Adrenal gland (tissue), 5 donors: ENCODE results near the gene CCDC192.

Experiments used
- POLR2A ChIP-seq, 2 donors: fragments of 450-650 bp; IDR thresholded peaks; one replicate each; pipeline ENCODE4 v1.6.1; 2017; ENCODE audit warnings: antibody characterized with exemption in 2 of 2, mild to moderate bottlenecking in 2 of 2, moderate library complexity in 1 of 2
- TF ChIP-seq, protein P1 (sequence below), 6 experiments: fragments of 450-650 bp in 4 of 6; fragments of 200-600 bp in 2 of 6; sonication (generic) in 1 of 6; IDR thresholded peaks; 1 replicate in 5 of 6; 2 replicates in 1 of 6; pipeline versions ENCODE4 v1.5.1 to v1.8.0; 2016 to 2021; ENCODE audit warnings: antibody characterized with exemption in 6 of 6, mild to moderate bottlenecking in 2 of 6, moderate library complexity in 1 of 6
- donor health status: DM: no; HTN: no; CAD: no.

DNA sequence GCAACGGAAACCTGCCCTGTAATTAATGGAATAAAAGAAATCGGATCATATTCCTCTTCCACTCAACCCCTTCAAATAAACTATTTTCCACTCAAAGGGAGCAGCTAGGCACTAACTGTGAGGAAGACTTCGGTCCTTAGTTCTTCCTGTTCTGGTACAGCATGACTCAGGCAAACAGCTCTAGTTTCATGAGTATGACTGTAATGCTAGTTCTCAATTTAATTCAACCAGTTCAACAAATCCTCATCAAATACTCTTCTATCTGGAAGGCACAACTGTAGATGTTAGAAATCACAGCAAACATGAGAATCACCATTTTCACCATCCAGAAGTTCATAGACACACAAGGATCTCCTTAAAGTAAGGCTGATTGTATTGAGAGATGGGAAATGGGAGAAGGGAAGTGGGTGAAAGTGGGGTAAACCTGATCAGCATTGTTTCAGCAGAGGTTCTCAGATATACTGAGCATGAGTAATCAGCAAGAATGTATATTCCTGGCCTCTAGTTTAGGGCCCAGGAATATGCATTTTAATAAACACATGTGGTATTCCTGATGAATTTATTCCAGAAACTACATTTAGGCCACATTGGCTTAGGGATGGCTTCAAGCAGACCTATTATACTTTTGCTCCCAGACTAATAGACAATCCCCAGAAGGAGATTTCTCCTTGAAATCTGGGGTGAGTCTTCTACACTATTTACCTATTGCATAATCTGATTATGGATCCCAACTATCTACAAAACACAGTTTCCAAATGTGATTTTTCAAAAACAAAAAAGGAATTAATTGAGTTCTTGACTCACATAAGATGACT, 239.3 kb downstream of the CCDC192 start:
- TF ChIP-seq, protein P1, sequence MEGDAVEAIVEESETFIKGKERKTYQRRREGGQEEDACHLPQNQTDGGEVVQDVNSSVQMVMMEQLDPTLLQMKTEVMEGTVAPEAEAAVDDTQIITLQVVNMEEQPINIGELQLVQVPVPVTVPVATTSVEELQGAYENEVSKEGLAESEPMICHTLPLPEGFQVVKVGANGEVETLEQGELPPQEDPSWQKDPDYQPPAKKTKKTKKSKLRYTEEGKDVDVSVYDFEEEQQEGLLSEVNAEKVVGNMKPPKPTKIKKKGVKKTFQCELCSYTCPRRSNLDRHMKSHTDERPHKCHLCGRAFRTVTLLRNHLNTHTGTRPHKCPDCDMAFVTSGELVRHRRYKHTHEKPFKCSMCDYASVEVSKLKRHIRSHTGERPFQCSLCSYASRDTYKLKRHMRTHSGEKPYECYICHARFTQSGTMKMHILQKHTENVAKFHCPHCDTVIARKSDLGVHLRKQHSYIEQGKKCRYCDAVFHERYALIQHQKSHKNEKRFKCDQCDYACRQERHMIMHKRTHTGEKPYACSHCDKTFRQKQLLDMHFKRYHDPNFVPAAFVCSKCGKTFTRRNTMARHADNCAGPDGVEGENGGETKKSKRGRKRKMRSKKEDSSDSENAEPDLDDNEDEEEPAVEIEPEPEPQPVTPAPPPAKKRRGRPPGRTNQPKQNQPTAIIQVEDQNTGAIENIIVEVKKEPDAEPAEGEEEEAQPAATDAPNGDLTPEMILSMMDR (IDR thresholded peaks at IDR 0.05), result no peak
- no peak for TF ChIP-seq POLR2A (IDR thresholded peaks at IDR 0.05)
